Trophoblast cell (in vitro differentiated cells and primary cell): ENCODE results near the gene RELT.

Source experiments
- DNase-seq, 2 donors: peaks; one replicate each; pipeline ENCODE4 v3.0.0-alpha.2; 2016
- H2AFZ ChIP-seq: 2 replicates; pipeline ENCODE4 v1.6.1; 2013; ENCODE audit warnings: low read length, moderate library complexity, mild to moderate bottlenecking; ENCODE audit not compliant: insufficient read depth, poor library complexity
- H2AK5ac ChIP-seq: 2 replicates; pipeline ENCODE4 v1.6.1; 2013; ENCODE audit warnings: mild to moderate bottlenecking, low read length
- H2BK120ac ChIP-seq: 2 replicates; pipeline ENCODE4 v1.6.1; 2013; ENCODE audit warnings: low read length, mild to moderate bottlenecking, moderate library complexity; ENCODE audit not compliant: insufficient read depth, poor library complexity
- H2BK12ac ChIP-seq: 2 replicates; pipeline ENCODE4 v1.6.1; 2013; ENCODE audit warnings: mild to moderate bottlenecking, low read length, moderate library complexity
- H2BK5ac ChIP-seq: 2 replicates; pipeline ENCODE4 v1.6.1; 2013; ENCODE audit warnings: low read length, low read depth, moderate library complexity, mild to moderate bottlenecking; ENCODE audit not compliant: poor library complexity
- H3K14ac ChIP-seq: 2 replicates; pipeline ENCODE4 v1.6.1; 2013; ENCODE audit warnings: mild to moderate bottlenecking, low read length
- H3K18ac ChIP-seq: 2 replicates; pipeline ENCODE4 v1.6.1; 2013; ENCODE audit warnings: mild to moderate bottlenecking, low read length
- H3K23ac ChIP-seq: 2 replicates; pipeline ENCODE4 v1.6.1; 2013; ENCODE audit warnings: low read length
- H3K27ac ChIP-seq: 2 replicates; pipeline ENCODE4 v1.5.1; 2013; ENCODE audit warnings: low read depth, mild to moderate bottlenecking, inconsistent platforms, low read length, moderate library complexity
- H3K27me3 ChIP-seq: 2 replicates; pipeline ENCODE4 v1.6.1; 2013; ENCODE audit warnings: inconsistent platforms, mild to moderate bottlenecking, low read length, moderate library complexity; ENCODE audit not compliant: insufficient read depth
- H3K36me3 ChIP-seq, 2 experiments: 1 replicate in 1 of 2; 2 replicates in 1 of 2; pipeline ENCODE4 v1.6.1; 2013; ENCODE audit warnings: low read length in 2 of 2, mild to moderate bottlenecking in 2 of 2, moderate library complexity in 1 of 2; ENCODE audit not compliant: insufficient read depth in 2 of 2, control insufficient read depth in 1 of 2
- H3K4ac ChIP-seq: 2 replicates; pipeline ENCODE4 v1.6.1; 2013; ENCODE audit warnings: low read depth, mild to moderate bottlenecking, low read length, moderate library complexity
- H3K4me1 ChIP-seq, 2 experiments: 1 replicate in 1 of 2; 2 replicates in 1 of 2; pipeline ENCODE4 v1.6.1; 2013; ENCODE audit warnings: low read length in 2 of 2, mild to moderate bottlenecking in 2 of 2, moderate library complexity in 1 of 2; ENCODE audit not compliant: insufficient read depth in 2 of 2, control insufficient read depth in 1 of 2
- H3K4me2 ChIP-seq: 2 replicates; pipeline ENCODE4 v1.6.1; 2013; ENCODE audit warnings: inconsistent platforms, mild to moderate bottlenecking, low read length, moderate library complexity
- H3K4me3 ChIP-seq: 2 replicates; pipeline ENCODE4 v1.5.1; 2013; ENCODE audit warnings: mild to moderate bottlenecking, low read depth, low read length, inconsistent platforms
- H3K79me1 ChIP-seq: one replicate; pipeline ENCODE4 v1.6.1; 2013; ENCODE audit warnings: low read length
- H3K79me2 ChIP-seq: 2 replicates; pipeline ENCODE4 v1.6.1; 2013; ENCODE audit warnings: low read length, mild to moderate bottlenecking; ENCODE audit not compliant: control insufficient read depth, insufficient read depth, poor library complexity
- H3K9ac ChIP-seq: 2 replicates; pipeline ENCODE4 v1.6.1; 2013; ENCODE audit warnings: mild to moderate bottlenecking, low read length
- H3K9me3 ChIP-seq: 2 replicates; pipeline ENCODE4 v1.6.1; 2013; ENCODE audit warnings: low read depth, mild to moderate bottlenecking, control low read depth, inconsistent platforms, low read length; ENCODE audit not compliant: insufficient read depth
- H4K12ac ChIP-seq: 2 replicates; pipeline ENCODE4 v1.6.1; 2013; ENCODE audit warnings: low read depth, mild to moderate bottlenecking, low read length, moderate library complexity
- H4K8ac ChIP-seq: 2 replicates; pipeline ENCODE4 v1.6.1; 2013; ENCODE audit warnings: low read depth, mild to moderate bottlenecking, low read length, moderate library complexity
- H4K91ac ChIP-seq: one replicate; pipeline ENCODE4 v1.6.1; 2013; ENCODE audit warnings: low read depth, mild to moderate bottlenecking, low read length, moderate library complexity
- WGBS: extraction: QIAGEN DNeasy Blood & Tissue Kit; methylation state at CpG from one replicate; pipeline ENCODE4 v1.1.7; 2013; ENCODE audit warnings: missing lambda C conversion rate; ENCODE audit not compliant: insufficient read length, insufficient coverage; ENCODE audit errors: extremely low coverage; 5-methylcytosine and 5-hydroxymethylcytosine counted together

The RELT gene

GRCh38 chr11:73415854-73416615 lies 39.8 kb downstream of the RELT start:
- no peak overlapping the region for H2BK120ac ChIP-seq
- no peak overlapping the region for H2BK12ac ChIP-seq
- no peak overlapping the region for H3K9ac ChIP-seq
- H4K91ac ChIP-seq = no peak overlapping the region
- no peak overlapping the region for H2AFZ ChIP-seq
- H2BK5ac ChIP-seq = no peak overlapping the region
- no peak overlapping the region for H3K14ac ChIP-seq
- H2AK5ac ChIP-seq = no peak overlapping the region
- H3K4me1 ChIP-seq = peaks cover 7 to 8% of the 10 kb centered on the region in 2 experiments
- no peak overlapping the region for H4K8ac ChIP-seq
- peaks cover 3 to 4% of the 10 kb centered on the region in 2 experiments for H3K36me3 ChIP-seq
- no peak for DNase-seq
- no peak overlapping the region for H3K4me2 ChIP-seq
- no peaks in the 10 kb centered on the region for H3K79me2 ChIP-seq
- no peak overlapping the region for H4K12ac ChIP-seq
- no peak overlapping the region for H3K27ac ChIP-seq
- no peak overlapping the region for H3K23ac ChIP-seq
- no peak overlapping the region for H3K4ac ChIP-seq
- no CpG with 5 or more reads among the region's 4 CpGs for WGBS
- no peak overlapping the region for H3K18ac ChIP-seq
- no peaks in the 10 kb centered on the region for H3K27me3 ChIP-seq
- H3K9me3 ChIP-seq = no peaks in the 10 kb centered on the region
- no peak overlapping the region for H3K4me3 ChIP-seq
- no peaks in the 10 kb centered on the region for H3K79me1 ChIP-seq

DNA sequence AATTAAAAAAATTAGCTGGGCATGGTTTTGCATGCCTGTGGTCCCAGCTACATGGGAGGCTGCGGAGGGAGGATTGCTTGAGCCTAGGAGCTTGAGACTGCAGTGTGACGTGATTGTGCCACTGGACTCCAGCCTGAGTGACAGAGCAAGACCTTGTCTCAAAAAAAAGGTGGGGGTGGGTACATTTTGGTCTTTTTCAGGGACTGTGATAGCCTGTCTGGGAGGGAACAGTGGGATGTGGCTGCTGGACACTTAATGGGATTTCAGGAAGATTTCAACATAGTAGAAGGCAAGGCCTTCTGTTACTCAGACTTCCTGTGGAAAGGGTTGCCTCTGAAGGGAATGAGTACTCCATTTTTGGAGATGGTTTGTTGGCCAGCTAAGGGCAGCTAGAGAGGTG lies 40.6 kb downstream of the RELT start:
- DNase-seq = no peak
- Histone ChIP-seq H3K18ac (no peak overlapping the region), H3K79me1 (no peaks in the 10 kb centered on the region), H3K4me1 (peaks cover 8 to 9% of the 10 kb centered on the region in 2 experiments), H3K79me2 (no peaks in the 10 kb centered on the region), H3K4ac (no peak overlapping the region), H2AFZ (no peak overlapping the region), H4K12ac (no peak overlapping the region), H3K14ac (no peak overlapping the region), H3K36me3 (peaks cover 2 to 3% of the 10 kb centered on the region in 2 experiments), H4K91ac (no peak overlapping the region), H3K27me3 (no peaks in the 10 kb centered on the region), H3K9ac (no peak overlapping the region), H4K8ac (no peak overlapping the region), H3K4me3 (no peak overlapping the region), H3K4me2 (no peak overlapping the region), H3K9me3 (no peaks in the 10 kb centered on the region), H2AK5ac (no peak overlapping the region), H2BK120ac (no peak overlapping the region), H2BK5ac (no peak overlapping the region), H3K23ac (no peak overlapping the region), H3K27ac (no peak overlapping the region), H2BK12ac (no peak overlapping the region)
- no CpG with 5 or more reads among the region's 2 CpGs for WGBS

DNA sequence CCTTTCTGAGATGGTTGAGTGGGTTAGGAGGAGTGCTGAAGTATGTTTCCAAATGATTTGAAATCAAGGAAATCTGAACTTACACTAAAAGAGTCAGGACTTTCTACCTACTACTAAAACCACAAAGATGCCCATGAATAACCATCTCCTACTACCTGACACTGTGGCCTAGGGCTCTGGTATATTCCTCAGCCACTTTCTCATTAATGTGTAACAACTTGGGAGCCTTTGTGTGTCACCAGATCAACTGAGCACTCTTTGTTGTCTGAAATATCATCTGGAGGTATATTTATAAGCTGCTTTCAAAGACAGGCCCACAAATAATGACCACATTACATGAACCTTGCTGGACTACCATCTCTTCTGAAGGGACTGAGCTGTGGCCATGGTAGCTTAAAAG lies 43.9 kb downstream of the RELT start:
- Histone ChIP-seq H3K4ac (no peak overlapping the region), H3K27me3 (no peaks in the 10 kb centered on the region), H3K36me3 (peaks cover 2 to 3% of the 10 kb centered on the region in 2 experiments), H3K4me1 (peaks cover 9 to 10% of the 10 kb centered on the region in 2 experiments), H3K79me2 (no peaks in the 10 kb centered on the region), H2AK5ac (no peak overlapping the region), H4K91ac (no peak overlapping the region), H3K4me2 (no peak overlapping the region), H3K18ac (no peak overlapping the region), H3K4me3 (no peak overlapping the region), H3K9ac (no peak overlapping the region), H3K27ac (no peak overlapping the region), H3K9me3 (peaks cover 1% of the 10 kb centered on the region), H2BK5ac (no peak overlapping the region), H2BK12ac (no peak overlapping the region), H4K12ac (no peak overlapping the region), H4K8ac (no peak overlapping the region), H3K14ac (no peak overlapping the region), H3K23ac (no peak overlapping the region), H2AFZ (no peak overlapping the region), H2BK120ac (no peak overlapping the region), H3K79me1 (no peaks in the 10 kb centered on the region)
- DNase-seq = no peak

- Histone ChIP-seq H3K4ac (no peak overlapping the region), H3K9ac (no peak overlapping the region), H2AK5ac (no peak overlapping the region), H3K79me1 (no peaks in the 10 kb centered on the region), H3K18ac (no peak overlapping the region), H2BK120ac (no peak overlapping the region), H4K8ac (no peak overlapping the region), H3K4me2 (no peak overlapping the region), H2BK12ac (no peak overlapping the region), H2BK5ac (no peak overlapping the region), H4K91ac (no peak overlapping the region), H3K36me3 (peaks cover 2 to 3% of the 10 kb centered on the region in 2 experiments), H3K23ac (no peak overlapping the region), H3K14ac (no peak overlapping the region), H4K12ac (no peak overlapping the region), H3K4me3 (no peak overlapping the region), H3K4me1 (peaks cover 2 to 5% of the 10 kb centered on the region in 2 experiments), H3K27me3 (no peaks in the 10 kb centered on the region), H2AFZ (no peak overlapping the region), H3K27ac (no peak overlapping the region), H3K79me2 (no peaks in the 10 kb centered on the region), H3K9me3 (peaks cover 1% of the 10 kb centered on the region)
- DNase-seq = no peak
- WGBS = no CpG with 5 or more reads among the region's 4 CpGs
These were observed 46.7 kb downstream of the RELT start for GRCh38 chr11:73422886-73423285.
